ENCODE results near the gene HOTAIR.

The HOTAIR gene

DNA sequence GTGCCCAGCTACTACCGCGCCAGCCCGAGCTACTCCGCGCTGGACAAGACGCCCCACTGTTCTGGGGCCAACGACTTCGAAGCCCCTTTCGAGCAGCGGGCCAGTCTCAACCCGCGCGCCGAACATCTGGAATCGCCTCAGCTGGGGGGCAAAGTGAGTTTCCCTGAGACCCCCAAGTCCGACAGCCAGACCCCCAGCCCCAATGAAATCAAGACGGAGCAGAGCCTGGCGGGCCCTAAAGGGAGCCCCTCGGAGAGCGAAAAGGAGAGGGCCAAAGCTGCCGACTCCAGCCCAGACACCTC lies 10.9 kb upstream of the HOTAIR start:
- no peak for DNase-seq

DNA sequence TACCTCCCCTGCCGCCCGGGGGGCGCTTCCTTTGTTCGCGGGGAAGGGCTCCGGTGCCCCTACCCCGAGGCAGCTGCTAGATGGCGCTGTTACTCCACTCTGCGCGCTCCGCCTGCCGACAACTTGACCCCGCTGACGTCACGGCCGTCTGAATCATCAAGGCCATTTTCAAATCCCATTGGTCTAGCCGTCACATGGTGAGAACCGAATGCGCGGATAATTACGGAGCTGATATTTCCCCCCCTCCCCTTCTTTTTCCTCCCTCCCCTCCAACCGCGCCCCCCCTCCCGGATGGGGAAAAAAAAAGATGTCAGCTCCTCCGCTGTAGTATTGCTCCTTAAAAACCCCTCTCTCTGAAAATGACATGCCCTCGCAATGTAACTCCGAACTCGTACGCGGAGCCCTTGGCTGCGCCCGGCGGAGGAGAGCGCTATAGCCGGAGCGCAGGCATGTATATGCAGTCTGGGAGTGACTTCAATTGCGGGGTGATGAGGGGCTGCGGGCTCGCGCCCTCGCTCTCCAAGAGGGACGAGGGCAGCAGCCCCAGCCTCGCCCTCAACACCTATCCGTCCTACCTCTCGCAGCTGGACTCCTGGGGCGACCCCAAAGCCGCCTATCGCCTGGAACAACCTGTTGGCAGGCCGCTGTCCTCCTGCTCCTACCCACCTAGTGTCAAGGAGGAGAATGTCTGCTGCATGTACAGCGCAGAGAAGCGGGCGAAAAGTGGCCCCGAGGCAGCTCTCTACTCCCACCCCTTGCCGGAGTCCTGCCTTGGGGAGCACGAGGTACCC lies 10.3 kb upstream of the HOTAIR start, which contains the start of gene HOXC10:
Gene HOXC10, plus strand, starts transcription at position 246 of the 791 bp plus-strand sequence. Its CDS starts 114 bp downstream, at position 360.
- DNase-seq, result peak; percentile 95

DNA sequence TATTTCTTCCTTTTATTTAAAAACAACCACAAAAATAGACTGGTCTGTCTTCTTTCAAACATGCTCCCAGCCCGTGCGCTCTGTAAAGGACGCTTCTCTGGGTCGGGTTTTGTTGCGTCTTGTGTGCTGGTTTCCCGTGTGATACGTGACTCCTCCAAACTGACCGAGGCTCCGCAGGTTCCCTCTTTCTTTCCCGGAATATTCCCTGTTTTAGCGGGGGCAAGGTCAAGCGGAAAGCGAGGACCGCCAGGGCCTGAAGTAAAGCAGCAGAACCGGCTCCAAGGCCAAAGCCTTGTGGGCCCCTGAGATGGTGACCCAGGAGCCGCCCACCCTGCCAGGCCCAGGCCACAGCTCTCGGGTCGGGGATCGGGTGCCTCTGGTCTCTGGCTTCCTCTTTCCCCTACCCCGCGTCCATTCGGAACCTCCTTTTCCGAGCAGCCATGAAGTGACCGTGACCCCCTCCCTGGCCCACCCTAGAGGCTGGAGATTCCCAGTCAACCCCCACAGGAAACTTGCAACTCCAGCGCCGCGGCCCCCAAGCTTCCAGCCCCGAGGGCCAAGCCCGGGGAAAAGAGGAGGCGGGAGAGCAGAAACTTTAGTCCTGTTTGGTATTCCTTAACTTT lies 9.3 kb upstream of the HOTAIR start:
- DNase-seq, result peak; percentile 44

DNA sequence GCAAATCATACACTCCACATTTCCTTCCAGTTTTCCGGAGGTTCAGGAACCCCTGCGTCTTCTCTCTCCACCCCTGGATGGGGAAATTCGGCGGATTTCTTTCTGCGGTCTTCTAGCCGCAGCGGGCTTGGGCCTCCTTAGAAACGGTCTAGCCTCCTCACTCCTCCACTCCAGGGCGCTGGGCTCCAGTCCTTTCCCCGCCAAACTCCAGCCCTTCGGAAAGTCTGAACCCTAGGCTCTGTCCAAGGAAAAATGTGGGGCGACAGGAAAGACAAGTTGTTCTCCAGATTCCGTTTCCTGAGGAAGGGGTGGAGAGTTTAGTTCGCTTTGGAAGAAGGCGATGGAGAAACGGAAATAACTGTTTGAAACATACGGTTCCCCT lies 8.8 kb upstream of the HOTAIR start:
- DNase-seq, result no peak

DNA sequence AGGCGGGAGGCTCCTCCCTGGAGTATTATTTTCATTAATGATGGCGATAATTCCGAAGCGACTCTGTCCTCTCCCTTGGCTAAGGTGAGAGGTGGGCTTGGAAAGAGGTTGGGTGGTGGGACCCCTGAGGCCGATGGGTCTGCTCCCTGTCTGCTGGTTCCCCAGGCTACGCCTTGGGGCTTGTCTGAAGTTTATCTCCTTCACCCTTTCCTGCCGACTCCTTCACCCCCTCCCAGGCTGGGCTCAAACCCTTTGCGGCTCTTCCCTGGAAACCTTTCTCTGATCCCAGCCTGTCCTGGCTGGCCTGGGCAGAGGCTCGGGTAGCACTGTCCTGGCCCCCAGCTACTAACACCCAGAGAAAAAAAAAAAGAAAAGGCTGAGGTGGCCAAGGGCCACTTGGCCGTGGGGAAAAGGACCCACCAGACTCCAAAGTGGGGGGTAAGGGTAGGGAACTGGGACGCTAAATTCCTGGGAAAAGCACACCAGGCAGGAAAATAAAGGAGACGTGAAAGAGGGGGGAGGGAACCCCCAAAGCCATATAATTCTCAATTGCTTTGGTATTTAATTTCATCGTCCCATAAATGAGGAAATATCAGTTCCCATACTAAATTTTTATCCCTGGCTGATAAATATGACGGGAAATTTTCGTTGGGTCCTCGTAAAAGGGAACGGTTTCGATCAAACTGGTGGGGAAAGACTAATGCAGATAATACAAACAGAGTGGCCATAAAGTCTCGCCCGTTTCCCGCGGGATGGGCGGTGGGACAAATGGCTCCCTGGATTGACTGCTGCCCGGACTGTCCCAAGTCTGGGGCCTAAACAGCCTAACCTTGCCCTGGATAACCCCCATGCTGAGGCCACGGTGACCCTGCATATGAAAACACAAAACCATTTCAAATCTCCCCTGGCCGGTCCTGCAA lies 8.2 kb upstream of the HOTAIR start:
- DNase-seq, result no peak

DNA sequence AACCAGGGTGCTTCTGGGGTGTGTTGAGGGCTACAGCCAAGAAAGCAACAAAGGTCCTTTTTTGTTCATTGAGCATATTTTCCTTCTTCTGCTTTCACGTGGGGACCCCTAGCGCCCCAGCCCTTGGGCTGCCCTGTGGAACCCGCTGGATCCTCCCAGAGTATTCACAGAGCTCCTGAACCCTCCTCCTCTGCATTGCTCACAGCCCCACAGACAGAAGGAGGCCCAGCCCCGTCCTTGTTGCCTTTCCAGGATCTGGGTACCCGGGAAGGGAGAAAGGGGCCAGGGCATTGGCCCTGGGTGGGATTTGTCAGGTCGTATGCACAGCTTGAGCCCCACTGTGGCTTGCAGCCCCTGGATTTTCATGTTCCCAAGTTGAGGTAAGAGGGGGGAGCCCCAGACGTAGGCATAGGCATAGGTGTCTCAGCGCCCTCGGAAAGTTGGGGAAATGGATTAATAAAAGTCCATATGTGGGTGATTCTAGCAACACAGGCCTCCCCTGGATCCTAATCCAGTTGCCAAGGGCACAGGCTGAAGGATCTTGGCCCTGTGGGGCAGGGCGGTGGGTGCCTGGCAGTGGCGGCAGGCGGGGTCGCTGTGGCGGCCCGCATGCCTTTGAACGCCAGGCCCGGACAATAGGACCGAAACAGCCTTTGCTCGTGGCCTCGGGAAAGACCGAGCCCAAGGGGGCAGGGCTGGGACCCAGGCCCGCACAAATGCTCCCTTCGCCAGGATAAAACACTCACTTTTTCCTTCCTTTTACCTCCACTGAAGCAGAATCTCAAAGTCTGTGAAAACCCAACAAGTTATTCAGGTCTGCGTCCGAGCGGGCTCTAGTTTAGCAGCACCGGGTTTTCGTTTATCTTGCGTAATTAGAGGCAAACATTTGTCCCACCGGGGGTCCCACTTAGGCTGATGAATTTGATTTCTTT lies 7.1 kb upstream of the HOTAIR start:
- DNase-seq, result peak; percentile 68

DNA sequence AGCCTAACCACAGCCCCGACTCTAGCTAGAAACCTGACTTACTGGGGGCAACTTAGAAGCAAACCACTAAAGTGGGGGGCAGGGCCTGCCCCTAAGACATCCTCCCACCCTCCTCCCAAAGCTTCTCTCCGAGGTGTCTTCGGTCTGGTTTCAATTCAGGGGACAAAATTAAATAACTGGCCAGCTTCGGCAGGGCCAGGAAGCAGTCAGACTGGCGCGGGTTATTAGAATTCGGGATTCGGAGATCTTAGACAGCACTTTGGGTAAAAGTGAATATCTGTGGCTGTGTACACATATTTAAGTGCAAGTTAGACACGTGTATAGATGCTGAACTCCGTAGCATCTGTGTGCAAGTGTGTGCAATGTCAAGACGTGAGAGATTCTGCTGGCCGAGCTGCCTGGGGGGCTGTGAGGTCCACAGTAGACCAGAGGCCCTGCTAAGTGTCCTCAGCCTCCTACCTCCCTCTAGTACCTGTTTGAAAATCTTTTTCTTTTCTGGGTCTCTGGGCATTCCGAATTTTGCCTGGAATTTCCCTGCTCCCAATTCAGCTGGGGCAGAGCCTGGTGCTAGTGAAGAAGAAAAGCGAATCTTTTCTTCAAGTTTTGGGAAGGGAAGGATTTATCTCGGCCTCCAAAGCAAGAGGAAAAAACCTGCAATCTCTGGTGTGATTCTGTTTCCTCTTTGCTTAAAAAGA lies 6.2 kb upstream of the HOTAIR start:
- peak; percentile 23 for DNase-seq

DNA sequence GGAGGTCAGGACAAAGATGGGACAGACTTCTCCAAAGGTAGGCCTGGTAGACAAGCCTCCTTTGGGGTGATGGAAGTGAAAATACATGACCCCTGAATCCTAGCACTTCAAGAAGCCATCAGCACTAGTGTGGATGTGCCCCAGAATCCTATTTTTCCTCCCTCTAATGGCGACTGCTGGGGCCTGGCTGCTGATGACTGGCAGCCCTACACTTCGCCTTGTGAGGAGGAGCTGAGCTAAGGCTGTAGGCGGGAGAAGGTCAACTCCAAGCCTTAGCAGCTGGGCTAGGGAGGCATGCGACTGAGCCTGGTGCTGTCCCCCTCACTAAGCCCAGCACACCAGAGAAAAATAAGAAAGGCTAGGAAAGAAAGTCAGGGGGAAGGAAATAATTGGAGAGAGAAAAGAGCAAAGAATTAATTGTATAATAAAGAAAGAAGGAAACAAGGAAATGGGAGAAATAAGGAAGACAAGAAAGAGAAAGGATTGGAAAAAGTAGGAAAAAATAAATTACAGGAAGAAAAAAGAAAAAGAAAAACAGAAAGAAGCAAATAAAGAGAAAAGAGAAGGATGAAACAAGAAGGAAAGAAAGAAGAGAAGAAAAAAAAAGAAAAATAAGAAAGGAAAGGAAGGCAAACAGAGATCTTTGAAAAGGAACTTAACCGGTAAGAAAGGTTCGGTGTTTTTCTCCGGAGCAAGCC lies 5.5 kb upstream of the HOTAIR start:
- peak; percentile 48 for DNase-seq

DNA sequence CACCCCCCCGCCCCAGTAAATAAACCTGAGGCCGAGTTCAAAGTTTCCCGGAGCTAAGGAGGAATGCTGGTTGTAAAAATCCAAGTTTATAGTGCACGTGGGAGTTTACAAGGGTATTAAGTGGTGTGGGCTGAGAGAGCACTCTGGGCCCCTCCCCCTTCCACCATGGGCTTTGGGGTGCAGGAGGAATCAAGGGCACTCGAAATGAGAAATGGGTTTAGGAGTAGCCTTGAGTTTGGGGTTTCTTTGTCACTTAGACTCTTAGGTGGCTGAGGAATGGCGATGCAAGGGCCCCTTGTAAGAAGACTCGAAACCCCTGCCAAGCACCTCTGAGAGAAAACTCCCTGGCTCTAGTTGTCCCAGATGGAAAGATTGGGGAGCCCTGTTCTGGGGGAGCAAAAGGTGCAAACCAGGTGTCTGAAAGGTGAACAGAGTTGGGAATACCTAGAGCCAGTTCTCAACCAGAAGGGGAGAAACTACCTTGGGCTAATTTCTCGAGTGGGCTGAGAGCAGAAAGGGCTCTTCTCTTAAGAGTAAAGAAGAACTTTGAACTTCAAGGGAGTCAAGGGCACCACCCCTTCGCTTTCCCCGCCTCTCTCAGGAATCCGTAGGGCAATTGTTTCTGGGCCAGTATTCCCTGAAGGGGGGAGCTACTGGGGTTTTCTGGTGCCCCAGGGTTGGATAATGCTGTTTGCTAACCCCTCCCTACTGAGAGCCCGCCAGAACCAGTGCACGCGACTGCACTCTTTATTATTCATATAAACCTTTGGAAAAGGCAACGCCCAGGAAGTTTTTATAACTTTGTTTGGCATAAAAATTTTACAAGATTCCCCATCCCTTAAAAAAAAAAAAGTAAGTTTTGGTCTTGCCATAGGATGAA lies 4.0 kb upstream of the HOTAIR start:
- peak; percentile 79 for DNase-seq

DNA sequence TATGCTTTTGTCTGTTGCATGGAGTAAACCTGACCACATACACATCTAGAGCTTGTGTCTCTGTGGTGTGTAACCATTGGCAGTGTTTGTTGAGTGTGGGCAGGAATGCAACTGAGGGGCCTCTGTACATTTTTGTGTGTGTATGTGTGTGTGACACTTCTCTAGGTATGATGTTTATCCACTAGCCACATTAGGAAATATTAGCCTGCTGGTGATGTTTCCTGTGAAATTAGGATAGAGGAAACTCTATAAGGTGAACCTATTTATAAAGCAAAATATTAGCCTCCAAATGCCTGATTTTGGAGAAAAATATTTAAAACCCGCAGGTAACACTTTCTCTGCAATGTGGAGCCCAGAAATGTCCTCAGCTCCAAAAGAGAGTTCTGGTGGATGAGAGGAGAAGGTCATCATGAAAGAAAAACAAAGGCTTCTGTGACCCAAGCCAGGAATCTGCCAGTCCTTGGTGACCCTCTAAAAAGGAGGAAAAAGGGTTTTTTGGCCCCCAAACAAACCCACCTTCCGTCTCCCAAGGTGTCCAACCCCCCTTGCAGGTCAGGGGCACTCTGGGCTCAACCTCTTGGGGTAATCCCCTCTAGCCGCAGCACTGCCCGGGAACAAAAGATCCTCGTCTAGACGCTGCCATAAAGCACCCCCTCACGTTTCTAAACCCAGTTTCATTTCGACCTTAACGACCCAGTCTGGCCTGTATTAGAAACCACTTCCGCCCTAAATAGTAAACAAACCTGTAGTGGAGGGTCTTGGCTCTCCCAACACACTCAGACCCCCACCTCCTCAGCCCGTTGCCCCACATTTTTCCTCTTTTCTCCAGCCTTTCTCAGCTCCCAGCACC lies 3.1 kb upstream of the HOTAIR start:
- no peak for DNase-seq

DNA sequence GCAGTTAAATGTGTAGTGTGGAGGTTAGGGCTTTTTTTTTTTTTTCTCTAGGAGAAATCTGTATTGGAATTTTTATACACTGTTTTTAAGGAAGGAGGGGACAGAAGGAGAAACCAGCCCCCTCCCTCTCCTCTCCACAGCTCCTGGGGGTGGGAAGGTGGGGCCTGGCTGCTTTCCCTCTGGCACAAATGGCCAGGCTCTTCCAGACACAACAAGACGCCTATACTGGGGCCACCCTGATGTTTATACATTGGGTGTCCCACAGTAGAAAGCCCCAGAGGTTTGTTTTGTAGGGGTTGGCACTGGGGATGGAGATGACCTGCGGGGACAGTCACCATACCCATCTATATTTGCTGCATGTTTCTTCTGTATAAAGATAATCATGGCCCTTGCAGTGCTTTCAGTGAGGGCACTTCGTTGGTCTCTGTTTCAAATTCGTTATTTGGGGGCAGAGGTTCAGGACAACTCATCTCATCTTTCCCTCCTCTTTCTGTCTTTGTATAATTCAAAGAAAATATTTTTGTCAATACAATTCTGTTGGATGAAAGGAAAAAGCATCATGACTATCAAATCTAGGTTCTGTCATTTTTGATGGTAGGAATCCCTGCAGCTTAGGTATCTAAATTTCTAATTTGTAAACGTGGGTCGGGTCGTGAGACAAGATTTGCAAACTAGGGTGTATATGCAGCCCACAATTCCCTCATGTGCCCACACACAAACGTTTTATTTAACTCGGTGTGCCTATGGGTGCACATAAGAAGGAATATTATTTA lies 2.3 kb upstream of the HOTAIR start:
- peak; percentile 37 for DNase-seq

DNA sequence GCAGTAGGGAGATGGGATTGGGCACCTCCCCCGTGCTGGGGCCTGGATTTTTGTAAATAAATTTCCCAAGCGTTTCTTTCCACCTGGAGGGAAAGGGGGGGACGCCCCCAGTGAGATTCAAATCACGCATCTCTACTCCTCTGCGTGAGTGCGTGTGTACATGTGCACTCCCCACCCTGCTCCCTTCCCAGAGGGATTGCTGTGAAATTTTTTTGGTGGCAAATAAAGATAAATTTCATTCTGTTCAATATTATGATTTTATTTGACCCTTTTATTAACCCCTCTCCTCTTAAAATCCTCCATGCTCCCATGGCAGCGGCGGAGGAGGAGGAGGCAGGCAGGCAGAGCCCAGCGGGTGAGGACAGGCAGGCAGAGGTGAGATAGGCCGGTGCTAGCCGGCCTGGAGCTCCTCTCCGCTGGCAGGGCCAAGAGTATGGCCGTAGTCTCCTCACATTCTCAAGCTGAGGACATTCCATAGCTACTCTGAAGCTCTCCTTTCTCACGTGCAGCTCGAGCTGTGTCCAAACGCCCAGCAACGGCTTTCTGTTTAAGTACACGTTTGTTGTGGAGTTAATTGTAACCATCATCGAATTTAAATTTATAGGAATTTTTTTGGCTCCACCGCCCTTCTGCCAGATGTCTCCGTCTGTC lies 1.5 kb upstream of the HOTAIR start:
- peak; percentile 63 for DNase-seq

DNA sequence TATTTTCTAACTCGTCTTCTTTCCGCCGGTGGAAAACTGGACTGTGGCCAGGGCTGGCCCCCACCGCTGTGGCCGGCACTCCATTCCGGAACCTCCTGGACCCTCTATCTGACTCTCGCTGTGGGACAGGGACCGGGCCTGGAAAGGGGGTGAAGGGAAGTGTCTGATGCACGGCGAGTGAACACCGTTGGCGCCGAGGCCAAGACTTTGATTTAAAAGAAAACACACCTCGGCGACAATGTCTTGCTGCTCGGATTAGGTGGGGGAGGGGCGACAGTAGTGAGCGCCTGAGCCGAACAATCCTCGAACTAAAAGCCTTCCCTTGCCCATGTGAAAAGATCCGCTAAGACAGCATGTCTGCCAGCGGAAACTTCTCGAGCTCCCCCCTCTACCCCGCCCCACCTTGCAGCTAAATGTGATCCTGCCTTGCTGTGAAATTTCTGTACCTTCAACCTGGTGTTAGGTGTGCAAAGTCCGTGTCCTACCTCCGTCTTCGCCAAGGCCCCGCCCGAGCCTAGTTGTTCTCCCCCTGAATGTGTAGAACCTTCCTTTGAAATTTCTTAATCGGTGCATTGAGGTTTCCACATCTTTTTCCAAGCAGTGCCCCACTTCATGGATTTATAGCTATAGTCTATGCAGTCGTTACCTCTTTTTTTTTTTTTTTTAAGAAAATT lies 862 bp upstream of the HOTAIR start:
- DNase-seq, result no peak

DNA sequence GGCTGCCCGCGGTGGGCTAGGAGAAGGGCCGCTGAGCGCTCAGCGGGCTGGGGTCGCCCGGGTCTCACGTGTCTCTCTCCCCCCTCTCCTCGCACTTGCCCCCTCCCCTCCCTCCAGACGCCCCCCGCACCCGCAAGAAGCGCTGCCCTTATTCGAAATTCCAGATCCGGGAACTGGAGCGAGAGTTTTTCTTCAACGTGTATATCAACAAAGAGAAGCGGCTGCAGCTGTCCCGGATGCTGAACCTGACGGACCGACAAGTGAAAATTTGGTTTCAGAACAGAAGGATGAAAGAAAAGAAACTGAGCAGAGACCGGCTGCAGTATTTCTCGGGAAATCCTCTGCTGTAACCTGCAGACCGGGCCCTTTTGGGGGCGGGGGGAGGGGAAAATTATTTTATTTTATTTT lies 314 bp upstream of the HOTAIR start:
- DNase-seq, result no peak

DNA sequence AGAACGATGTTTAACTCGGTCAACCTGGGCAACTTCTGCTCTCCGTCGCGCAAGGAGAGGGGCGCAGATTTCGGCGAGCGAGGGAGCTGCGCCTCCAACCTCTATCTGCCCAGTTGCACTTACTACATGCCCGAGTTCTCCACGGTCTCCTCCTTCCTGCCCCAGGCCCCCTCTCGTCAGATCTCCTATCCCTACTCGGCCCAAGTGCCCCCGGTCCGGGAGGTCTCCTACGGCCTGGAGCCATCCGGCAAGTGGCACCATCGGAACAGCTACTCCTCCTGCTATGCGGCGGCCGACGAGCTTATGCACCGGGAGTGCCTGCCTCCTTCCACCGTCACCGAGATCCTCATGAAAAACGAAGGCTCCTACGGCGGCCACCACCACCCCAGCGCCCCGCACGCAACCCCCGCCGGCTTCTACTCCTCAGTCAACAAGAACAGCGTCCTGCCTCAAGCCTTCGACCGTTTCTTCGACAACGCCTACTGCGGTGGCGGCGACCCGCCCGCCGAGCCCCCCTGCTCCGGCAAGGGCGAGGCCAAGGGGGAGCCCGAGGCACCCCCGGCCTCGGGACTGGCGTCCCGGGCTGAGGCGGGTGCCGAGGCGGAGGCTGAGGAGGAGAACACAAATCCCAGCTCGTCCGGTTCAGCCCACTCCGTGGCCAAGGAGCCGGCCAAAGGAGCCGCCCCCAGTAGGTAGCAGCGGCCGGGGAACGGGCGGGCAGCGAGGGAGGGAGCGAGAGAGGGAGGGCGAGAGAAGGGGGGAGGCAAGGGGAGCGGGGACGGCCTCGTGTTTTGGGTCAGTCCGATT lies 1.3 kb downstream of the HOTAIR start:
- peak; percentile 63 for DNase-seq

DNA sequence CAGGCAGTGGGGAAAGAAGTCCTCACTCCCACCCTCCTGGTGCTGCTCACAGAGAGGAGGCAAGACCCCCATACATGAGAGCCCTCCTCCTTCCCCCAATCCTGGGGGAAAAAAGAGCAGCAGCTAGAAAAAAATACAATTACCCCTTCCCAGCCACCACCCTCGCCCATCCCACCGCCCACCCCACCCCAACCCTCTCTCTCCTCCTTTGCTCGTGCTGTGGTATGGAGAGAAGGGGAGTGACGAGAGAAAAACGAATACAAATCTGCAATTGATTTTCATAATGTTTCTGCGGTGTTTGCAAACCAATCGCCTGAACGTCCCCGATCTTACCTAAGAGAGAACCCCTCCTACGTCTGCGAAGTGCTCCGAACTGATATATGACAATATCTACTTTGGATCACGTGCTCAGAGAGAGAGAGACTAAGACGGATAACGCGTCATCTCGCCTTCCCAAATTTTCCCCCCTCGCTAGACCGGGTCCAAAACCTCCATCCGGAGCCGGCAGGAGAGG lies 2.0 kb downstream of the HOTAIR start, which contains the start of gene HOXC11:
Gene HOXC11, plus strand, starts transcription at position 405 of the 514 bp plus-strand sequence. CDS start 116 bp downstream, outside the sequence.
- DNase-seq, result peak; percentile 41

Data from EL (cell line).